Astrocyte of the cerebellum (primary cell): ENCODE measurements around the gene GARNL3.

Source experiments
- DNase-seq: peaks from one replicate; pipeline ENCODE4 v3.0.0-alpha.2; 2011; ENCODE audit warnings: low read depth
- H3K4me3 ChIP-seq: 2 replicates; pipeline ENCODE4 v1.5.1; 2011; ENCODE audit warnings: mild to moderate bottlenecking, low read depth, low read length, moderate library complexity
- in situ Hi-C: cut with HindIII; loops from 2 replicates; pipeline ENCODE4 v1.10.0; 2017; ENCODE audit warnings: low sequenced_read_pairs
- TF ChIP-seq, protein P1 (sequence below): IDR thresholded peaks from 2 replicates; pipeline ENCODE4 v1.5.1; 2012; ENCODE audit warnings: low read length, low read depth, moderate library complexity, mild to moderate bottlenecking; ENCODE audit errors: missing control alignments

Gene GARNL3

GRCh38 chr9:127351182-127352166, 86.9 kb downstream of the GARNL3 start:
- TF ChIP-seq, protein P1, sequence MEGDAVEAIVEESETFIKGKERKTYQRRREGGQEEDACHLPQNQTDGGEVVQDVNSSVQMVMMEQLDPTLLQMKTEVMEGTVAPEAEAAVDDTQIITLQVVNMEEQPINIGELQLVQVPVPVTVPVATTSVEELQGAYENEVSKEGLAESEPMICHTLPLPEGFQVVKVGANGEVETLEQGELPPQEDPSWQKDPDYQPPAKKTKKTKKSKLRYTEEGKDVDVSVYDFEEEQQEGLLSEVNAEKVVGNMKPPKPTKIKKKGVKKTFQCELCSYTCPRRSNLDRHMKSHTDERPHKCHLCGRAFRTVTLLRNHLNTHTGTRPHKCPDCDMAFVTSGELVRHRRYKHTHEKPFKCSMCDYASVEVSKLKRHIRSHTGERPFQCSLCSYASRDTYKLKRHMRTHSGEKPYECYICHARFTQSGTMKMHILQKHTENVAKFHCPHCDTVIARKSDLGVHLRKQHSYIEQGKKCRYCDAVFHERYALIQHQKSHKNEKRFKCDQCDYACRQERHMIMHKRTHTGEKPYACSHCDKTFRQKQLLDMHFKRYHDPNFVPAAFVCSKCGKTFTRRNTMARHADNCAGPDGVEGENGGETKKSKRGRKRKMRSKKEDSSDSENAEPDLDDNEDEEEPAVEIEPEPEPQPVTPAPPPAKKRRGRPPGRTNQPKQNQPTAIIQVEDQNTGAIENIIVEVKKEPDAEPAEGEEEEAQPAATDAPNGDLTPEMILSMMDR, result no peak
- DNase-seq, result no peak
- in situ Hi-C loops, result no loop called here
- no peak overlapping the region for H3K4me3 ChIP-seq

GRCh38 chr9:127353882-127354281, 89.3 kb downstream of the GARNL3 start:
- no peak for DNase-seq
- no peak overlapping the region for H3K4me3 ChIP-seq
- TF ChIP-seq, protein P1, result no peak
- in situ Hi-C loops, result no loop called here

GRCh38 chr9:127356906-127357305, 92.3 kb downstream of the GARNL3 start:
- in situ Hi-C loops, result no loop called here
- TF ChIP-seq, protein P1, result no peak

GRCh38 chr9:127358023-127358535, 93.5 kb downstream of the GARNL3 start:
- no peak for DNase-seq
- in situ Hi-C loops, result no loop called here
- TF ChIP-seq, protein P1, result no peak
- H3K4me3 ChIP-seq, result no peak overlapping the region

More at GRCh38 chr9:127356906-127357305, 92.3 kb downstream of the GARNL3 start:
- no peak for DNase-seq
- H3K4me3 ChIP-seq, result no peak overlapping the region

DNA sequence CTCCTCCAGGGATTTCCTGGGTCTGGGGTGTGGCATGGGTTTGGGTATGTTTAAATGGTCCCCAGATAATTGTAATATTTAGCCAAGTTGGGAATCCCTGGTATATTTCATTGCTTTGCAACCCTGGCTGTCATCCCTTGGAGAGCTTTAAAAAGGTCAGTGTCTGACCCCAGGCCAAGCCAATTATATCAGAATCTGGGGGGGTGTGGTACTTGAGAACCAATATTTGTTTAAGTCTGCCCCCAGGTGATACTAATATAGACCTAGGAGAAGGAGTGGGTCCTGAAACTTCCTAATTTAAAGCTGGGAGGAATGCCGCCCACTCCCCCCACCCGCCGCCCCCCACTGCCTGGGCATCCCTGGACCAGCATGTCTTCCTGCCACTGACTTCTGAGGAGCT, 94.2 kb downstream of the GARNL3 start:
- no peak for DNase-seq
- in situ Hi-C loops, result no loop called here
- H3K4me3 ChIP-seq, result no peak overlapping the region
- TF ChIP-seq, protein P1, result no peak

GRCh38 chr9:127360250-127360649, 95.7 kb downstream of the GARNL3 start:
- no peak overlapping the region for H3K4me3 ChIP-seq
- DNase-seq, result no peak
- TF ChIP-seq, protein P1, result peak; percentile 47
- in situ Hi-C loops, result no loop called here
